ENCODE data around the gene ARHGEF2. TPM values are rescaled to one million over a fixed set of nuclear protein-coding genes. Genes with fewer than 3 reads are reported as not detected.

Gene ARHGEF2
- total RNA-seq, 1 experiment from 2014 or later: 69.5 TPM

GRCh38 chr1:155966135-155966534 is 12.2 kb downstream of the ARHGEF2 start (continued):
- TF ChIP-seq GTF2I (CRISPR knock-in tag; conservative IDR thresholded peaks at IDR 0.05): no peak
- TF ChIP-seq, protein P1, sequence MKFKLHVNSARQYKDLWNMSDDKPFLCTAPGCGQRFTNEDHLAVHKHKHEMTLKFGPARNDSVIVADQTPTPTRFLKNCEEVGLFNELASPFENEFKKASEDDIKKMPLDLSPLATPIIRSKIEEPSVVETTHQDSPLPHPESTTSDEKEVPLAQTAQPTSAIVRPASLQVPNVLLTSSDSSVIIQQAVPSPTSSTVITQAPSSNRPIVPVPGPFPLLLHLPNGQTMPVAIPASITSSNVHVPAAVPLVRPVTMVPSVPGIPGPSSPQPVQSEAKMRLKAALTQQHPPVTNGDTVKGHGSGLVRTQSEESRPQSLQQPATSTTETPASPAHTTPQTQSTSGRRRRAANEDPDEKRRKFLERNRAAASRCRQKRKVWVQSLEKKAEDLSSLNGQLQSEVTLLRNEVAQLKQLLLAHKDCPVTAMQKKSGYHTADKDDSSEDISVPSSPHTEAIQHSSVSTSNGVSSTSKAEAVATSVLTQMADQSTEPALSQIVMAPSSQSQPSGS (CRISPR knock-in tag; IDR thresholded peaks at IDR 0.05; ENCODE audit: borderline replicate concordance, low read depth): no peak
- TF ChIP-seq, protein P2, sequence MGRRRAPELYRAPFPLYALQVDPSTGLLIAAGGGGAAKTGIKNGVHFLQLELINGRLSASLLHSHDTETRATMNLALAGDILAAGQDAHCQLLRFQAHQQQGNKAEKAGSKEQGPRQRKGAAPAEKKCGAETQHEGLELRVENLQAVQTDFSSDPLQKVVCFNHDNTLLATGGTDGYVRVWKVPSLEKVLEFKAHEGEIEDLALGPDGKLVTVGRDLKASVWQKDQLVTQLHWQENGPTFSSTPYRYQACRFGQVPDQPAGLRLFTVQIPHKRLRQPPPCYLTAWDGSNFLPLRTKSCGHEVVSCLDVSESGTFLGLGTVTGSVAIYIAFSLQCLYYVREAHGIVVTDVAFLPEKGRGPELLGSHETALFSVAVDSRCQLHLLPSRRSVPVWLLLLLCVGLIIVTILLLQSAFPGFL (CRISPR knock-in tag; IDR thresholded peaks at IDR 0.05; ENCODE audit: borderline replicate concordance): no peak

DNA sequence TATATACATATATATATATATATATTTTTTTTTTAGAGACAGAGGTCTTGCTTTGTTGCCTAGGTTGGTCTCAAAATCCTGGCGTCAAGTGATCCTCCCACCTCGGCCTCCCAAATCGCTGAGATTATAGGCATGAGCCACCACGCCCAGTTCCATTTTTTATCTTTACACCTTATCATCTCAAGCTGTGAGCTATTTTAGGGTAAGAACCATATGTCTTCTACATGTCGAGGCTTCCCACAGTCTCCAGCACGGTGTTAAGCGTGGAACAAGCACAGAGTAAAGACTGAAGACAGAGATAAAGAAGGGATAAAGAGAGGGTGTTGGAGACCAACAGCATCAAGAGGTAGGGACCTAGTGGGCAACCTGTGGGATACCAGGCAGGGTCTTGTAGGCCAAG is 14.2 kb downstream of the ARHGEF2 start:
- H3K27ac Mint-ChIP-seq: no peak overlapping the region
- no peaks in the 10 kb centered on the region for H3K9me3 Mint-ChIP-seq
- ChIA-PET CTCF (interaction anchor here (2.1 kb wide), 1 partner anchor 15 kb away, joined by 10 read pairs; the partner anchor contains the start of gene ARHGEF2), POLR2A (no interaction called here)
- TF ChIP-seq ESRRA (CRISPR knock-in tag; IDR thresholded peaks at IDR 0.05; ENCODE audit: borderline replicate concordance): no peak
- TF ChIP-seq, protein P3, sequence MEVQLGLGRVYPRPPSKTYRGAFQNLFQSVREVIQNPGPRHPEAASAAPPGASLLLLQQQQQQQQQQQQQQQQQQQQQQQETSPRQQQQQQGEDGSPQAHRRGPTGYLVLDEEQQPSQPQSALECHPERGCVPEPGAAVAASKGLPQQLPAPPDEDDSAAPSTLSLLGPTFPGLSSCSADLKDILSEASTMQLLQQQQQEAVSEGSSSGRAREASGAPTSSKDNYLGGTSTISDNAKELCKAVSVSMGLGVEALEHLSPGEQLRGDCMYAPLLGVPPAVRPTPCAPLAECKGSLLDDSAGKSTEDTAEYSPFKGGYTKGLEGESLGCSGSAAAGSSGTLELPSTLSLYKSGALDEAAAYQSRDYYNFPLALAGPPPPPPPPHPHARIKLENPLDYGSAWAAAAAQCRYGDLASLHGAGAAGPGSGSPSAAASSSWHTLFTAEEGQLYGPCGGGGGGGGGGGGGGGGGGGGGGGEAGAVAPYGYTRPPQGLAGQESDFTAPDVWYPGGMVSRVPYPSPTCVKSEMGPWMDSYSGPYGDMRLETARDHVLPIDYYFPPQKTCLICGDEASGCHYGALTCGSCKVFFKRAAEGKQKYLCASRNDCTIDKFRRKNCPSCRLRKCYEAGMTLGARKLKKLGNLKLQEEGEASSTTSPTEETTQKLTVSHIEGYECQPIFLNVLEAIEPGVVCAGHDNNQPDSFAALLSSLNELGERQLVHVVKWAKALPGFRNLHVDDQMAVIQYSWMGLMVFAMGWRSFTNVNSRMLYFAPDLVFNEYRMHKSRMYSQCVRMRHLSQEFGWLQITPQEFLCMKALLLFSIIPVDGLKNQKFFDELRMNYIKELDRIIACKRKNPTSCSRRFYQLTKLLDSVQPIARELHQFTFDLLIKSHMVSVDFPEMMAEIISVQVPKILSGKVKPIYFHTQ (CRISPR knock-in tag; IDR thresholded peaks at IDR 0.05): no peak
- TF ChIP-seq, protein P4, sequence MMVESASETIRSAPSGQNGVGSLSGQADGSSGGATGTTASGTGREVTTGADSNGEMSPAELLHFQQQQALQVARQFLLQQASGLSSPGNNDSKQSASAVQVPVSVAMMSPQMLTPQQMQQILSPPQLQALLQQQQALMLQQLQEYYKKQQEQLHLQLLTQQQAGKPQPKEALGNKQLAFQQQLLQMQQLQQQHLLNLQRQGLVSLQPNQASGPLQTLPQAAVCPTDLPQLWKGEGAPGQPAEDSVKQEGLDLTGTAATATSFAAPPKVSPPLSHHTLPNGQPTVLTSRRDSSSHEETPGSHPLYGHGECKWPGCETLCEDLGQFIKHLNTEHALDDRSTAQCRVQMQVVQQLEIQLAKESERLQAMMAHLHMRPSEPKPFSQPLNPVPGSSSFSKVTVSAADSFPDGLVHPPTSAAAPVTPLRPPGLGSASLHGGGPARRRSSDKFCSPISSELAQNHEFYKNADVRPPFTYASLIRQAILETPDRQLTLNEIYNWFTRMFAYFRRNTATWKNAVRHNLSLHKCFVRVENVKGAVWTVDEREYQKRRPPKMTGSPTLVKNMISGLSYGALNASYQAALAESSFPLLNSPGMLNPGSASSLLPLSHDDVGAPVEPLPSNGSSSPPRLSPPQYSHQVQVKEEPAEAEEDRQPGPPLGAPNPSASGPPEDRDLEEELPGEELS (CRISPR knock-in tag; IDR thresholded peaks at IDR 0.05): no peak
- no peak for TF ChIP-seq OVOL2 (CRISPR knock-in tag; IDR thresholded peaks at IDR 0.05; ENCODE audit: borderline replicate concordance)
- TF ChIP-seq, protein P5, sequence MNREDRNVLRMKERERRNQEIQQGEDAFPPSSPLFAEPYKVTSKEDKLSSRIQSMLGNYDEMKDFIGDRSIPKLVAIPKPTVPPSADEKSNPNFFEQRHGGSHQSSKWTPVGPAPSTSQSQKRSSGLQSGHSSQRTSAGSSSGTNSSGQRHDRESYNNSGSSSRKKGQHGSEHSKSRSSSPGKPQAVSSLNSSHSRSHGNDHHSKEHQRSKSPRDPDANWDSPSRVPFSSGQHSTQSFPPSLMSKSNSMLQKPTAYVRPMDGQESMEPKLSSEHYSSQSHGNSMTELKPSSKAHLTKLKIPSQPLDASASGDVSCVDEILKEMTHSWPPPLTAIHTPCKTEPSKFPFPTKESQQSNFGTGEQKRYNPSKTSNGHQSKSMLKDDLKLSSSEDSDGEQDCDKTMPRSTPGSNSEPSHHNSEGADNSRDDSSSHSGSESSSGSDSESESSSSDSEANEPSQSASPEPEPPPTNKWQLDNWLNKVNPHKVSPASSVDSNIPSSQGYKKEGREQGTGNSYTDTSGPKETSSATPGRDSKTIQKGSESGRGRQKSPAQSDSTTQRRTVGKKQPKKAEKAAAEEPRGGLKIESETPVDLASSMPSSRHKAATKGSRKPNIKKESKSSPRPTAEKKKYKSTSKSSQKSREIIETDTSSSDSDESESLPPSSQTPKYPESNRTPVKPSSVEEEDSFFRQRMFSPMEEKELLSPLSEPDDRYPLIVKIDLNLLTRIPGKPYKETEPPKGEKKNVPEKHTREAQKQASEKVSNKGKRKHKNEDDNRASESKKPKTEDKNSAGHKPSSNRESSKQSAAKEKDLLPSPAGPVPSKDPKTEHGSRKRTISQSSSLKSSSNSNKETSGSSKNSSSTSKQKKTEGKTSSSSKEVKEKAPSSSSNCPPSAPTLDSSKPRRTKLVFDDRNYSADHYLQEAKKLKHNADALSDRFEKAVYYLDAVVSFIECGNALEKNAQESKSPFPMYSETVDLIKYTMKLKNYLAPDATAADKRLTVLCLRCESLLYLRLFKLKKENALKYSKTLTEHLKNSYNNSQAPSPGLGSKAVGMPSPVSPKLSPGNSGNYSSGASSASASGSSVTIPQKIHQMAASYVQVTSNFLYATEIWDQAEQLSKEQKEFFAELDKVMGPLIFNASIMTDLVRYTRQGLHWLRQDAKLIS (CRISPR knock-in tag; IDR thresholded peaks at IDR 0.05; ENCODE audit: borderline replicate concordance): no peak
- TF ChIP-seq TEAD4 (CRISPR knock-in tag; IDR thresholded peaks at IDR 0.05): no peak
- ATAC-seq: no peak
- H3K4me1 Mint-ChIP-seq: peaks cover 28% of the 10 kb centered on the region
- no peak overlapping the region for H3K4me3 Mint-ChIP-seq
- no peak for DNase-seq (ENCODE audit: low spot score)
- H3K36me3 Mint-ChIP-seq: peaks cover 61% of the 10 kb centered on the region
- H3K27me3 Mint-ChIP-seq (ENCODE audit: low read depth): no peaks in the 10 kb centered on the region

GRCh38 chr1:155962599-155963211 is 15.6 kb downstream of the ARHGEF2 start:
- ChIA-PET CTCF (interaction anchor here (0.6 to 2.1 kb wide), 5 partner anchors 14 to 47 kb away, joined by 3 to 10 read pairs (median 4); partner anchors contain the start of gene ARHGEF2), POLR2A (interaction anchor here (0.6 kb wide), 1 partner anchor 47 kb away, joined by 3 read pairs; no protein-coding TSS in a partner anchor)
- H3K27ac Mint-ChIP-seq: no peak overlapping the region
- TF ChIP-seq ZNF512 (CRISPR knock-in tag; IDR thresholded peaks at IDR 0.05; ENCODE audit: borderline replicate concordance): no peak
- no peak for TF ChIP-seq NR2C2 (CRISPR knock-in tag; IDR thresholded peaks at IDR 0.05)
- TF ChIP-seq GABPB1 (CRISPR knock-in tag; IDR thresholded peaks at IDR 0.05): no peak
- TF ChIP-seq SOX15 (CRISPR knock-in tag; IDR thresholded peaks at IDR 0.05): no peak
- no peak for TF ChIP-seq ZSCAN18 (CRISPR knock-in tag; IDR thresholded peaks at IDR 0.05)
- no peak for TF ChIP-seq ZNF121 (CRISPR knock-in tag; IDR thresholded peaks at IDR 0.05)
- TF ChIP-seq ZNF317 (CRISPR knock-in tag; IDR thresholded peaks at IDR 0.05; ENCODE audit: borderline replicate concordance, low read depth): no peak
- no peak for TF ChIP-seq GTF2I (CRISPR knock-in tag; conservative IDR thresholded peaks at IDR 0.05)
- no peak for TF ChIP-seq FOXJ3 (CRISPR knock-in tag; IDR thresholded peaks at IDR 0.05; ENCODE audit: borderline replicate concordance)

More at GRCh38 chr1:155962599-155963211, 15.6 kb downstream of the ARHGEF2 start:
- ATAC-seq (no peak), DNase-seq (ENCODE audit: low spot score) (no peak)
- Mint-ChIP-seq H3K4me3 (no peak overlapping the region), H3K9me3 (no peaks in the 10 kb centered on the region), H3K36me3 (peaks cover 65% of the 10 kb centered on the region), H3K27me3 (ENCODE audit: low read depth) (no peaks in the 10 kb centered on the region), H3K4me1 (peaks cover 13% of the 10 kb centered on the region)
